ENCODE data around the gene SLC22A3.
"Not testable (repeated sequence)": the region's sequence is repeated elsewhere in the genome, so short reads cannot be mapped to it uniquely, and the experiment has no call there.

The SLC22A3 gene

DNA sequence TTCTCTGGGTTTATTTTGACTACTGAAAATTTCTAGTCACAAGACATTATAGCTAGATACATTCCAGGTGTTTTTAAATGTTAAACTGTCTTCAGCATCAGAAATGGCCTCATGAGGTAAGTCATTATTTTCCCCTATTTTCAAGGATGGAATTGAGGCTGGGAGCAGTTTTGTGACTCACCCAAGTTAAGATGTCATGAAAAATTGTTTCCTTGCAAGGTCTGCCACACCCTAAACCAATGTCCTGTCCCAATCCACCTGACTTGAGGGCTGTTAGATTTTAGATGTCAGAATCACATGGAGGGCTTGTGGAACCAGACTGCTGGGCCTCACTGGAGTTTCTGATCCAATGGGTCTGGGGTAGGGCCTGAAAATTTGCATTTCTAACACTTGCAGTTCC is 16.9 kb downstream of the SLC22A3 start:
- Histone ChIP-seq H3K9me3 (no peaks in the 10 kb centered on the region), H3K27me3 (no peaks in the 10 kb centered on the region), H3K27ac (no peak overlapping the region), H3K36me3 (no peaks in the 10 kb centered on the region), H3K4me1 (ENCODE audit: control insufficient read depth in 1 of 2, insufficient read depth in 1 of 2, low read depth in 1 of 2, low read length in 1 of 2) (no peaks in the 10 kb centered on the region), H3K4me3 (ENCODE audit: low read depth in 1 of 2, low read length in 1 of 2) (no peak overlapping the region)
- TF ChIP-seq, protein P1, sequence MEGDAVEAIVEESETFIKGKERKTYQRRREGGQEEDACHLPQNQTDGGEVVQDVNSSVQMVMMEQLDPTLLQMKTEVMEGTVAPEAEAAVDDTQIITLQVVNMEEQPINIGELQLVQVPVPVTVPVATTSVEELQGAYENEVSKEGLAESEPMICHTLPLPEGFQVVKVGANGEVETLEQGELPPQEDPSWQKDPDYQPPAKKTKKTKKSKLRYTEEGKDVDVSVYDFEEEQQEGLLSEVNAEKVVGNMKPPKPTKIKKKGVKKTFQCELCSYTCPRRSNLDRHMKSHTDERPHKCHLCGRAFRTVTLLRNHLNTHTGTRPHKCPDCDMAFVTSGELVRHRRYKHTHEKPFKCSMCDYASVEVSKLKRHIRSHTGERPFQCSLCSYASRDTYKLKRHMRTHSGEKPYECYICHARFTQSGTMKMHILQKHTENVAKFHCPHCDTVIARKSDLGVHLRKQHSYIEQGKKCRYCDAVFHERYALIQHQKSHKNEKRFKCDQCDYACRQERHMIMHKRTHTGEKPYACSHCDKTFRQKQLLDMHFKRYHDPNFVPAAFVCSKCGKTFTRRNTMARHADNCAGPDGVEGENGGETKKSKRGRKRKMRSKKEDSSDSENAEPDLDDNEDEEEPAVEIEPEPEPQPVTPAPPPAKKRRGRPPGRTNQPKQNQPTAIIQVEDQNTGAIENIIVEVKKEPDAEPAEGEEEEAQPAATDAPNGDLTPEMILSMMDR (IDR thresholded peaks at IDR 0.05) = no peak

DNA sequence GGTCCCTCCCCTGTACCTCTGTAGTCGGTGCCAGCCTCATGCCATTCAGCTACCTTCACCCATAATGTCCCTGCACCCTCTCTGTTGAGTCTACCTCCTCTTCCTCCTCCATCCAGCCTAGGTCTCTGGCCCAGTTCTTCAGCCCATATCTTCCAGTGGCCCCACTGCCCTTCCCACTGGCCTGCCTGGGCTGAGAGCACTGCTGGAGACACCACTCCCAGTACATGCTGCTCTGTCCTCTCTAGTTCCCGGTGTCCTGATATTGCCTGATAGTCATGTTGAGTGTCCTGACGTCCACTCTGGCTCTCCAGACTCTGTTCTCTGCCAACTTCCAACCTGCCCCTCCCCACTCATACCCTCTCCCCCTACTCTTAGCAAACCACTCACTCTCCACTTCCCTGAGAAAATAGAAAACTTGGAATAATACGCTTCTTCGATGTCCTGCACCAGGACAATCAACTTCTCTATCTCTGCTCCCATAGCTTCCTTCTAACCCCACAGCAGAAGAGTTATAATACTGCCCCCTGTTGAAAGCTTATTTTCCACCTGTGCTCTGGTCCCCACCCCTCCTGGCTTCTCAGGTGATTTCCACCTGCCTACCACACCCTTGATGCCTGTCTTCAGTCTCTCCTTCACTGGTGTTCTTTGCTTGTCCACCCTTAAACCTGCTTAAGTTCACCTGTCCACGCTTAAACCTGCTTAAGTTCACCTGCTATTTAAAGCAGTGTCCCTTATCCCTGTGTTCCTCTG is 19.8 kb downstream of the SLC22A3 start:
- Histone ChIP-seq H3K27ac (no peak overlapping the region), H3K4me1 (ENCODE audit: control insufficient read depth in 1 of 2, insufficient read depth in 1 of 2, low read depth in 1 of 2, low read length in 1 of 2) (no peaks in the 10 kb centered on the region), H3K27me3 (no peaks in the 10 kb centered on the region), H3K9me3 (no peaks in the 10 kb centered on the region), H3K4me3 (ENCODE audit: low read depth in 1 of 2, low read length in 1 of 2) (no peak overlapping the region), H3K36me3 (no peaks in the 10 kb centered on the region)
- TF ChIP-seq, protein P1 (IDR thresholded peaks at IDR 0.05) = no peak

DNA sequence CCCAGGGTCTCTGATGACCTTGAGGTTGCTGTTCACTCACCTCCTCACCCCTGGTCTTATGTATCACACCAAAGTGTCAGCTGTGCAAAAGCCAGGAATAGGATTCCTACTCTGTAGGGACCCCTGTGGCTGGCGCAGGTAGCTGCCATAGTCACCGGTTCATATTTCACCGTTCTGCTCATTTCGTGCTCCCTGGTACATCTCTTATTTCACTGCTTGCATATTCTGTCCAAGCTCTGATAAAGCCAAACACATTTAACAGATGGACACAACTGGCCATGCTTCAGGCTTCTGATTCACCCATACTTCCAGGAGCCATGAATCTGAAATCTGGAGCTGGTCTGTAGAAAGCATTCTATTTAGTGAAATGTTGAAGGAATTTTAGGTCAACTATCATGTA is 20.5 kb downstream of the SLC22A3 start:
- no peak overlapping the region for H3K4me3 ChIP-seq (ENCODE audit: low read depth in 1 of 2, low read length in 1 of 2)
- H3K36me3 ChIP-seq = no peaks in the 10 kb centered on the region
- TF ChIP-seq, protein P1 (IDR thresholded peaks at IDR 0.05) = no peak
- H3K27me3 ChIP-seq = no peaks in the 10 kb centered on the region
- H3K9me3 ChIP-seq = no peaks in the 10 kb centered on the region
- H3K27ac ChIP-seq = no peak overlapping the region
- H3K4me1 ChIP-seq (ENCODE audit: control insufficient read depth in 1 of 2, insufficient read depth in 1 of 2, low read depth in 1 of 2, low read length in 1 of 2) = no peaks in the 10 kb centered on the region

DNA sequence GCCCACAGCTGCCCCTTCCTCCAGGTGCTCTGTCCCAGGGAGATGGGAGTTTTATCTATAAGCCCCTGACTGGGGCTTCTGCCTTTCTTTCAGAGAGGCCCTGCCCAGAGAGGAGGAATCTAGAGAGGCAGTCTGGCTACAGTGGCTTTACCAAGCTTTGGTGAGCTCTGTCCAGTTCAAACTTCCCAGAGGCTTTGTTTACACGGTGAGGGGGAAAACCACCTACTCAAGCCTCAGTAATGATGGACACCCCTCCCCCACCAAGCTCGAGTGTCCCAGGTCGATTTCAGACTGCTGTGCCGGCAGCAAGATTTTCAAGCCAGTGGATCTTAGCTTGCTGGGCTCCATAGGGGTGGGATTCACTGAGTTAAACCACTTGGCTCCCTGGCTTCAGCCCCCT is 25.4 kb downstream of the SLC22A3 start:
- not testable (repeated sequence) for H3K9me3 ChIP-seq; H3K36me3 ChIP-seq; H3K27me3 ChIP-seq; H3K4me3 ChIP-seq (ENCODE audit: low read depth in 1 of 2, low read length in 1 of 2); H3K4me1 ChIP-seq (ENCODE audit: control insufficient read depth in 1 of 2, insufficient read depth in 1 of 2, low read depth in 1 of 2, low read length in 1 of 2); H3K27ac ChIP-seq

DNA sequence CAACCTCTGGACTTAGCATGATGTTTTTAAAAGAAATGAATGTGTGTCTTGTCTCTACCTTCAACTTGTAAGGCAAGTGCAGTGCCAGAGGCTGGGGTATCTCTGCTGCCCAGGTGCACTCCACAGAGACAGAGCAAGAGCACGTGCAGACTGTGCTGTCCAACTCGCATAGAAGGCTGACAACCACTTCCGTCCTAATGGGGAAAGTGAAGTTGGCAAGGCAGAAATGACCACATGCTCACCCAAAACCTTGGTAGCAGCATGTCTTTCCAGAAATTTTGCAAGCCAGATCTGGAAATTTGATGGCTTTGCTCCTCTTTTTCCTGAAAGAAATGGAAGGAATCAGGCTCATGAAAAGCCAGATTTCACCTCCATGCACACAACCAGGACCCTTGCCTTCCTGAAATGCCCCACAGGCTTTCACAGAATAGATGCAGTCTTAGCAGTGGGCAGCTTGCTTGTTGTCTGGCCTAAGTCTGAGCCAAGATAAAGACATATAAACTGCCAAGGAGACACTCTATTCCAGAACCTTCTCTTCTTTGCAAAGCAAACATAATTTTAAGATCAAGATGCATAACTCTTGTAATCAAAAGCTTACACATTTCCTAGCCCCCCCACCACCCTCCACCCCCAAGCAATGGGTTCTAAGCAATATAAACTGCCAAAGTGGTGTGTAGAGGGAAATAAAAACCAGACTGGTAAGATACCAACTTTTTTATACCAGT is 26.8 kb downstream of the SLC22A3 start:
- no peaks in the 10 kb centered on the region for H3K4me1 ChIP-seq (ENCODE audit: control insufficient read depth in 1 of 2, insufficient read depth in 1 of 2, low read depth in 1 of 2, low read length in 1 of 2)
- H3K27me3 ChIP-seq = no peaks in the 10 kb centered on the region
- no peak overlapping the region for H3K4me3 ChIP-seq (ENCODE audit: low read depth in 1 of 2, low read length in 1 of 2)
- no peak overlapping the region for H3K27ac ChIP-seq
- no peaks in the 10 kb centered on the region for H3K36me3 ChIP-seq
- TF ChIP-seq, protein P1 (IDR thresholded peaks at IDR 0.05) = no peak
- no peaks in the 10 kb centered on the region for H3K9me3 ChIP-seq

DNA sequence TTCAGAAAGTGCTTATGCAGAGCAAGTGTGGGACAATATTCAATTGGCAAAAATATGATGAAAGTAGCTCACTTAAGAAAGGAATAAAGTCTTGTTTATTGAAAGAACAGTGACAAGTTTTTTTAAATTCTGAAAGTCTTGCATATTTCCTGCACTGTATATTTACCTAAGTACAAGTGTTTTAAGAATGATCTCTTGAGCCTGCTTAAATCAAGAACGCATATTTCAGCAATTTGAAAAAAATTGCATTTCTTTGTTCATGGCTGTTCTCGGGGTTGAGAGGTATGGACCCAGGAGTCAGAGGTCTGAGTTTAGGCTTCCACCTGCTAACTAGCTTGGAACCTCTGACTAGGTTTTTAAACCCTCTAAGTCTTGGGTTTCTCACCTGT is 27.4 kb downstream of the SLC22A3 start:
- H3K27me3 ChIP-seq = no peaks in the 10 kb centered on the region
- H3K36me3 ChIP-seq = no peaks in the 10 kb centered on the region
- TF ChIP-seq, protein P1 (IDR thresholded peaks at IDR 0.05) = no peak
- no peak overlapping the region for H3K27ac ChIP-seq
- H3K9me3 ChIP-seq = no peaks in the 10 kb centered on the region
- H3K4me3 ChIP-seq (ENCODE audit: low read depth in 1 of 2, low read length in 1 of 2) = no peak overlapping the region
- H3K4me1 ChIP-seq (ENCODE audit: control insufficient read depth in 1 of 2, insufficient read depth in 1 of 2, low read depth in 1 of 2, low read length in 1 of 2) = no peaks in the 10 kb centered on the region

Data from neutrophil (primary cell).